A673 (cell line): ENCODE measurements around the gene ZNF891. TPM values are rescaled to one million over a fixed set of nuclear protein-coding genes. Genes with fewer than 3 reads are reported as not detected.
A peak's percentile ranks its signal among the peaks of the same experiment; 100 is the strongest.

Source experiments
- BruUV-seq: library from RNA; stranded (reverse); fragments of 400-500 nt; replicated peaks from 2 replicates; lab custom pipeline; 2021; lab: Mats Ljungman, UMichigan
- CTCF ChIA-PET: fragments of 300-600 bp; sonication (Branson Sonifier 250); formaldehyde crosslinking; loops from one replicate; lab custom pipeline; 2022; ENCODE audit warnings: antibody characterized with exemption; lab: Charles Lee
- POLR2A ChIA-PET: fragments of 300-600 bp; sonication (Branson Sonifier 250); formaldehyde crosslinking; loops from one replicate; lab custom pipeline; 2022; ENCODE audit warnings: antibody characterized with exemption; ENCODE audit not compliant: low non-redundant PET; lab: Charles Lee
- DNase-seq: peaks from one replicate; pipeline ENCODE4 v3.0.0-alpha.2; 2015; ENCODE audit warnings: low spot score
- H3K27ac ChIP-seq: fragments of 200-600 bp; sonication (generic); 2 replicates; pipeline ENCODE4 v1.5.1; 2016; ENCODE audit warnings: mixed run types, low read depth, mild to moderate bottlenecking, mixed read lengths, antibody characterized with exemption, low read length; ENCODE audit not compliant: poor library complexity, severe bottlenecking
- H3K27me3 ChIP-seq: fragments of 200-600 bp; sonication (generic); replicated peaks from 2 replicates; pipeline ENCODE4 v1.6.1; 2017; ENCODE audit warnings: mixed run types, low read depth, mild to moderate bottlenecking, mixed read lengths, antibody characterized with exemption, low read length; ENCODE audit not compliant: insufficient read depth, poor library complexity
- H3K36me3 ChIP-seq: fragments of 200-600 bp; sonication (generic); 2 replicates; pipeline ENCODE4 v1.6.1; 2016; ENCODE audit warnings: mixed run types, mild to moderate bottlenecking, mixed read lengths, antibody characterized with exemption, low read length; ENCODE audit not compliant: insufficient read depth, poor library complexity, severe bottlenecking
- H3K4me1 ChIP-seq: fragments of 200-600 bp; sonication (generic); 2 replicates; pipeline ENCODE4 v1.6.1; 2017; ENCODE audit warnings: mixed run types, mild to moderate bottlenecking, mixed read lengths, antibody characterized with exemption, low read length; ENCODE audit not compliant: insufficient read depth, poor library complexity, severe bottlenecking
- H3K4me3 ChIP-seq: fragments of 200-600 bp; sonication (generic); 2 replicates; pipeline ENCODE4 v1.5.1; 2016; ENCODE audit warnings: low read depth, mixed run types, mild to moderate bottlenecking, mixed read lengths, low read length; ENCODE audit not compliant: poor library complexity, severe bottlenecking
- H3K9me3 ChIP-seq: fragments of 200-600 bp; sonication (generic); 2 replicates; pipeline ENCODE4 v1.6.1; 2016; ENCODE audit warnings: mixed run types, low read depth, mild to moderate bottlenecking, mixed read lengths, antibody characterized with exemption, low read length; ENCODE audit not compliant: poor library complexity, severe bottlenecking
- EZH2 ChIP-seq: fragments of 200-600 bp; sonication (generic); IDR thresholded peaks from 2 replicates; pipeline ENCODE4 v1.6.1; 2017; ENCODE audit warnings: borderline replicate concordance, low read depth, mild to moderate bottlenecking, mixed read lengths, antibody characterized with exemption, low read length; ENCODE audit not compliant: poor library complexity, severe bottlenecking
- intact Hi-C: fragments of 100-400 bp; cut with micrococcal nuclease; formaldehyde crosslinking; loops from one replicate; pipeline ENCODE4 v1.10.0; 2022; ENCODE audit not compliant: unreplicated experiment
- total RNA-seq: library from RNA; stranded (reverse); gene quantifications from 2 replicates; pipeline ENCODE4 v1.2.3, GENCODE V29; 2021
- TF ChIP-seq, protein P1 (sequence below): fragments of 300-800, 200-600 bp; sonication (generic); conservative IDR thresholded peaks from 2 replicates; pipeline ENCODE4 v1.5.1; 2017; ENCODE audit warnings: low read depth, mild to moderate bottlenecking, antibody characterized with exemption, low read length, moderate library complexity, mixed read lengths

Gene ZNF891
- total RNA-seq, 1 experiment from 2014 or later = 2.9 TPM

DNA sequence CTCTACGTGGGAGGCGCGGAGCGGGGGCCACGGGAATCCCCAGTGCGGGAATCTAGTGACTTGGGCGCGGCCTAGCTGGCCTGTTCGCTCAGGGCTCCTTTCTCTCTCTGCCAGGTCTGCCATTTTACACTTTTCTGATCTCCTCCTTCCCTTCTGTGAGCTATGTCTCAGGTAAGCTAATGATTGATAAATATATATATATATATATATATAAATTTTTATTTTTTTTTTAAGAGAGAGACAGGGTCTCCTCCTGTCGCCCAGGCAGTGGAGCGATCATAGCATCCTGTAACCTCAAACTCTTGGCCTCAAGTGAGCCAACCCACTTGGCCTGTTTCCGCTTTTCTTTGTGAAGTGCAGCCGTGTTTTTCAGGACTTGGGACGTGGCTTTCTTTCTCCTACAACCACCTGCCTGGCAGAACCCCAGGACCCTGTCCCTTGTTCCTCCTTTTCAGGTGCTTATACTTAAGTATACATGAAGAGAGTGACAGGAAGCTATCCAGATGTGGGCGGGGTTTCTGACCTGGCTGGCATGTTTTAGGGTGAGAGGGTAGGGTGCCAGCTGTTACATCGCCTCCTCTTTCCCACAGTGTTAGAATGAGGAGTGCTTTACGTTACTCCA is 48.8 kb downstream of the ZNF891 start:
- TF ChIP-seq EZH2 = no peak
- TF ChIP-seq, protein P1, sequence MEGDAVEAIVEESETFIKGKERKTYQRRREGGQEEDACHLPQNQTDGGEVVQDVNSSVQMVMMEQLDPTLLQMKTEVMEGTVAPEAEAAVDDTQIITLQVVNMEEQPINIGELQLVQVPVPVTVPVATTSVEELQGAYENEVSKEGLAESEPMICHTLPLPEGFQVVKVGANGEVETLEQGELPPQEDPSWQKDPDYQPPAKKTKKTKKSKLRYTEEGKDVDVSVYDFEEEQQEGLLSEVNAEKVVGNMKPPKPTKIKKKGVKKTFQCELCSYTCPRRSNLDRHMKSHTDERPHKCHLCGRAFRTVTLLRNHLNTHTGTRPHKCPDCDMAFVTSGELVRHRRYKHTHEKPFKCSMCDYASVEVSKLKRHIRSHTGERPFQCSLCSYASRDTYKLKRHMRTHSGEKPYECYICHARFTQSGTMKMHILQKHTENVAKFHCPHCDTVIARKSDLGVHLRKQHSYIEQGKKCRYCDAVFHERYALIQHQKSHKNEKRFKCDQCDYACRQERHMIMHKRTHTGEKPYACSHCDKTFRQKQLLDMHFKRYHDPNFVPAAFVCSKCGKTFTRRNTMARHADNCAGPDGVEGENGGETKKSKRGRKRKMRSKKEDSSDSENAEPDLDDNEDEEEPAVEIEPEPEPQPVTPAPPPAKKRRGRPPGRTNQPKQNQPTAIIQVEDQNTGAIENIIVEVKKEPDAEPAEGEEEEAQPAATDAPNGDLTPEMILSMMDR = no peak
- no peak for DNase-seq
- Histone ChIP-seq H3K9me3 (peaks cover 68% of the 10 kb centered on the region), H3K36me3 (peaks cover 49% of the 10 kb centered on the region), H3K4me3 (peak overlapping the region; percentile 83), H3K4me1 (no peaks in the 10 kb centered on the region), H3K27ac (peak overlapping the region; percentile 98), H3K27me3 (no peaks in the 10 kb centered on the region)
- CTCF ChIA-PET = no interaction called here
- POLR2A ChIA-PET = no interaction called here
- no TSS peak for BruUV-seq
- intact Hi-C loops = loop anchor here (2.0 kb wide), 2 partner anchors 44 to 50 kb away; partner anchors contain the start of genes ZNF10, ZNF84 and ZNF891

DNA sequence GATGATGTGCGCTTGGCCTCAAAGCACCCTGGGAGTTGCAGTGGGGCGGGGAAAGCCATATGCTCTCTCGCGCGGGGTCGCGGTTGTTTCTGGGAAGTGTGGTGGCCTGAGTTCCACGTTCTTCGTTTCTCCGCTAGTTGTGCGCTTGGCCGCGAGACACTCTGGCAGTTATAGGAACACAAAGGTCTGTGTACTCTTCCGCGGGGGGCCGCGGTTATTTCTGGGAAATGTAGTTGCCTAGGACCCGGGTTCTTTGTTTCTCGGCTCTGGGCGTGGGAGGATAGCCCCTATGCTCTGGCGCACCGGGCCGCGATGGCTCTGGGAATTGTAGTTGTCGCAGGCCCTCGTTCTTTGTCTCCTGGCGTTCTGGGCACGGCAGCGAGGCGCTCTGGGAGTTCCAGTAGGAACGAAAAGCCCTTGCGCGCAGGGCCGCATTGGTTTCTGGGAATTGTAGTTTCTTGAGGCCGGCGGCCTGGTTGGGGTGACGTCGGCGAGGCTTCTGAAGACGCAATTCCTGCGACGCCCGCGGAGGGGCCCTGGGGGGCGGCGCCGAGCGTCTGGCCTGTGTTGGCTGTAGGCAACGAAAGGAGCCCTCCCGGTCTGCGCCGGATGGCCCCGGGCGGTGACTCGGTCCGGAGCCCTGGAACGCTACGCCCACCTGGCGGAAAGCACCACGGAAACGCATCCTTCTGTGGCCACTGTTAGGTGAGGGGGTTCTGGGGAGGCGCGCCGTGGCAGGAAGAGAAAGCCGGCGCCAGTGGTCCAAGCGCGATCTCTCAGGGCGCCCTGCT is 49.5 kb downstream of the ZNF891 start, which contains the start of gene ZNF140:
ZNF140 (plus strand) TSS at position 556 of the 791 bp plus-strand sequence. CDS start 398 bp downstream, outside the sequence.
- intact Hi-C loops = loop anchor here (1.0 to 2.0 kb wide), 3 partner anchors 44 to 101 kb away; partner anchors contain the start of genes ZNF10, ZNF268, ZNF84 and ZNF891
- BruUV-seq = no TSS peak
- ChIA-PET CTCF (no interaction called here), POLR2A (interaction anchor here (0.6 kb wide), 1 partner anchor 95 kb away, joined by 4 read pairs; the partner anchor contains the start of gene ZNF26)
- H3K27ac ChIP-seq = peak within 1 kb of the TSS; percentile 98
- DNase-seq = peak; percentile 98
- TF ChIP-seq EZH2 = no peak
- TF ChIP-seq, protein P1 = peak; percentile 27; the same call in 1 of the 2 replicates
- peak within 1 kb of the TSS; percentile 83 for H3K4me3 ChIP-seq
- H3K9me3 ChIP-seq = peaks cover 66% of the 10 kb centered on the region
- no peaks in the 10 kb centered on the region for H3K27me3 ChIP-seq
- H3K4me1 ChIP-seq = no peaks in the 10 kb centered on the region
- peaks cover 42% of the 10 kb centered on the region for H3K36me3 ChIP-seq

DNA sequence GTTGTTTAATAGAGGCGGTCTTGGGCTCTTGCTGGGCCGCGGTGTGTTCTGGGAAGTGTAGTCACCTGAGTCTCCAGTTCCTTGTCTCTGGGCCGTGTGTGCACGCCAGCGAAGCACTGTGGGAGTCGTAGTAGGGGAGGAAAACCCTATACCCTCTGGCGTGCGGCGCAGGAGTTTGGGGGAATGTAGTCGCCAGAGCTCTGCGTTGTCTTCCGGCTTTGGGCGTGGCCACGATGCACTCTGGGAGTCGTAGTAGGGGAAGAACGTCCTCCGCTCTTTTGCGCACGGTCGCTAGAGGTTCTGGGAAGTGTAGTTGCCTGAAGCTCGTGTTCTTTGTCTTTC is 50.1 kb downstream of the ZNF891 start:
- Histone ChIP-seq H3K9me3 (peaks cover 64% of the 10 kb centered on the region), H3K36me3 (peaks cover 36% of the 10 kb centered on the region), H3K4me1 (no peaks in the 10 kb centered on the region), H3K27ac (peak overlapping the region; percentile 98), H3K4me3 (peak overlapping the region; percentile 83), H3K27me3 (no peaks in the 10 kb centered on the region)
- CTCF ChIA-PET = no interaction called here
- intact Hi-C loops = loop anchor here (1.0 to 2.0 kb wide), 3 partner anchors 43 to 101 kb away; partner anchors contain the start of genes ZNF10, ZNF268, ZNF84 and ZNF891
- no peak for TF ChIP-seq EZH2
- TF ChIP-seq, protein P1 = no peak
- peak; percentile 99 for DNase-seq
- no TSS peak for BruUV-seq
- POLR2A ChIA-PET = interaction anchor here (0.6 kb wide), 2 partner anchors 9 to 94 kb away, joined by 3 to 4 read pairs; partner anchors contain the start of gene ZNF26
